Lung (tissue), 12 donors: Measurements from ENCODE around the gene AUTS2. TPM values are rescaled to one million over a fixed set of nuclear protein-coding genes. Genes with fewer than 3 reads are reported as not detected.
A peak's percentile ranks its signal among the peaks of the same experiment; 100 is the strongest.

Experiments used
- ATAC-seq: fragments of 200-7000 bp; cut with Tn5 transposase; one replicate; pipeline ENCODE4 v1.9.1; 2020; ENCODE audit warnings: moderate number of reproducible peaks; ENCODE audit not compliant: insufficient read depth, low FRiP score
- DNase-seq, 3 donors: peaks; one replicate each; pipeline ENCODE4 v3.0.0-alpha.2; 2013 to 2017
- H3K27ac ChIP-seq, 2 donors: one replicate each; pipeline ENCODE4 v1.5.1; 2013; ENCODE audit warnings: mild to moderate bottlenecking in 2 of 2, moderate library complexity in 2 of 2, control low read depth in 1 of 2, inconsistent platforms in 1 of 2, low read depth in 1 of 2, low read length in 1 of 2
- H3K27me3 ChIP-seq, 3 donors: one replicate each; pipeline ENCODE4 v1.5.1; 2013; ENCODE audit warnings: low read length in 2 of 3; ENCODE audit not compliant: control insufficient read depth in 3 of 3, insufficient read depth in 3 of 3
- H3K36me3 ChIP-seq, 4 donors: one replicate each; pipeline ENCODE4 v1.5.1; 2013; ENCODE audit warnings: low read length in 4 of 4, mild to moderate bottlenecking in 1 of 4, moderate library complexity in 1 of 4; ENCODE audit not compliant: control insufficient read depth in 4 of 4, insufficient read depth in 4 of 4
- H3K4me1 ChIP-seq, 5 donors: one replicate each; pipeline ENCODE4 v1.5.1; 2013; ENCODE audit warnings: low read length in 5 of 5, mild to moderate bottlenecking in 2 of 5, moderate library complexity in 1 of 5; ENCODE audit not compliant: control insufficient read depth in 5 of 5, insufficient read depth in 5 of 5
- H3K4me3 ChIP-seq: one replicate; pipeline ENCODE4 v1.5.1; 2013; ENCODE audit warnings: mild to moderate bottlenecking, control low read depth, moderate library complexity
- H3K9ac ChIP-seq, 2 donors: one replicate each; pipeline ENCODE4 v1.5.1; 2013; ENCODE audit warnings: low read length in 2 of 2, control low read depth in 1 of 2; ENCODE audit not compliant: insufficient read depth in 1 of 2
- H3K9me3 ChIP-seq, 4 donors: one replicate each; pipeline ENCODE4 v1.5.1; 2013; ENCODE audit warnings: low read length in 3 of 4, mild to moderate bottlenecking in 1 of 4, moderate library complexity in 1 of 4; ENCODE audit not compliant: control insufficient read depth in 4 of 4, insufficient read depth in 3 of 4
- CTCF ChIP-seq: IDR thresholded peaks from 2 replicates; pipeline ENCODE4 v1.5.1; 2012; ENCODE audit warnings: mild to moderate bottlenecking; ENCODE audit errors: control extremely low read depth, extremely low read depth
- WGBS, 2 donors: extraction: QIAGEN DNeasy Blood & Tissue Kit; methylation state at CpG; one replicate each; pipeline ENCODE4 v1.1.7; 2013; 5-methylcytosine and 5-hydroxymethylcytosine counted together
- polyA plus RNA-seq, 2 donors: library from polyadenylated mRNA; stranded (reverse); fragments of 200-250 nt; gene quantifications; one replicate each; pipeline ENCODE4 v1.2.1, GENCODE V29; 2013
- total RNA-seq, 2 donors: library from RNA; depleted of rRNA in 1 of 2; stranded (reverse); fragments of >200 nt in 1 of 2; gene quantifications; one replicate each; pipeline ENCODE4 v1.2.1, GENCODE V29; 2014 to 2021
- donor health status: control.
- donor health status: control.
- donor health status: Bipolar disorder and iron deficiency.
- donor health status: healthy.
- donor health status: DM: yes; HTN: yes; CAD: no.

The AUTS2 gene
- total and polyA plus RNA-seq, 4 donors = 11.8 to 115 (median 40.6) TPM

GRCh38 chr7:70704831-70705346, 1106.6 kb downstream of the AUTS2 start:
- DNase-seq = peak in 2 of 3 donors; percentile 88 to 89
- H3K27ac ChIP-seq = no peak overlapping the region
- peaks cover 3 to 49% (median 6%) of the 10 kb centered on the region in 5 donors for H3K4me1 ChIP-seq

GRCh38 chr7:70706204-70706603, 1107.9 kb downstream of the AUTS2 start:
- peaks cover 5 to 54% (median 6%) of the 10 kb centered on the region in 5 donors for H3K4me1 ChIP-seq
- no peak for ATAC-seq
- TF ChIP-seq CTCF = no peak
- no peaks in the 10 kb centered on the region for H3K9me3 ChIP-seq
- H3K9ac ChIP-seq = no peak overlapping the region
- H3K36me3 ChIP-seq = peaks cover 0 to 6% (median 2%) of the 10 kb centered on the region in 4 donors
- WGBS, 2 donors = 76 to 80% methylated on average over 4 of the region's 4 CpGs
- no peaks in the 10 kb centered on the region for H3K27me3 ChIP-seq
- H3K4me3 ChIP-seq = no peak overlapping the region
- H3K27ac ChIP-seq = no peak overlapping the region
- DNase-seq = no peak

More at GRCh38 chr7:70704831-70705346, 1106.6 kb downstream of the AUTS2 start:
- WGBS, 2 donors = 59 to 74% methylated on average over 5 of the region's 5 CpGs
- no peak for TF ChIP-seq CTCF
- no peak overlapping the region for H3K4me3 ChIP-seq
- ATAC-seq = no peak
- no peak overlapping the region for H3K9ac ChIP-seq
- peaks cover 0 to 17% (median 4%) of the 10 kb centered on the region in 4 donors for H3K36me3 ChIP-seq
- H3K27me3 ChIP-seq = no peaks in the 10 kb centered on the region
- no peaks in the 10 kb centered on the region for H3K9me3 ChIP-seq

GRCh38 chr7:70706698-70707097, 1108.4 kb downstream of the AUTS2 start:
- 95 to 98% methylated on average over 3 of the region's 3 CpGs for WGBS, 2 donors
- ATAC-seq (no peak), DNase-seq (no peak)
- Histone ChIP-seq H3K27me3 (no peaks in the 10 kb centered on the region), H3K27ac (no peak overlapping the region), H3K9me3 (no peaks in the 10 kb centered on the region), H3K4me1 (peaks cover 5 to 49% (median 6%) of the 10 kb centered on the region in 5 donors), H3K9ac (no peak overlapping the region), H3K4me3 (no peak overlapping the region), H3K36me3 (peaks cover 0 to 6% (median 2%) of the 10 kb centered on the region in 4 donors)
- no peak for TF ChIP-seq CTCF

- Histone ChIP-seq H3K9ac (no peak overlapping the region), H3K36me3 (peaks cover 0 to 3% (median under 1%) of the 10 kb centered on the region in 4 donors), H3K9me3 (no peaks in the 10 kb centered on the region), H3K4me3 (no peak overlapping the region), H3K27me3 (no peaks in the 10 kb centered on the region), H3K27ac (no peak overlapping the region), H3K4me1 (peaks cover 5 to 45% (median 6%) of the 10 kb centered on the region in 5 donors)
- ATAC-seq = no peak
- no peak for TF ChIP-seq CTCF
- 65 to 80% methylated on average over 6 of the region's 6 CpGs for WGBS, 2 donors
- no peak for DNase-seq
These were observed 1109.6 kb downstream of the AUTS2 start for GRCh38 chr7:70707823-70708243.
